Fibroblast of lung (primary cell): ENCODE measurements around the gene IGLON5.

Experiments
- CTCF ChIP-seq, 2 donors: IDR thresholded peaks in 1 of 2; conservative IDR thresholded peaks in 1 of 2; 1 replicate in 1 of 2; 2 replicates in 1 of 2; pipeline ENCODE4 v1.5.1; 2011 to 2012; ENCODE audit warnings: low read length in 2 of 2, control low read depth in 1 of 2, inconsistent platforms in 1 of 2, low read depth in 1 of 2, mild to moderate bottlenecking in 1 of 2
- EZH2 ChIP-seq: IDR thresholded peaks from 2 replicates; pipeline ENCODE4 v1.5.1; 2012; ENCODE audit warnings: low read length, control low read depth, mild to moderate bottlenecking; ENCODE audit errors: missing control alignments

- TF ChIP-seq CTCF (conservative IDR thresholded peaks at IDR 0.05 in 1 of 2, IDR thresholded peaks at IDR 0.05 in 1 of 2; ENCODE audit: low read depth in 1 of 2, low read length in 2 of 2): no peak
- TF ChIP-seq EZH2: no peak
These were observed 17.1 kb upstream of the IGLON5 start for GRCh38 chr19:51294211-51294976.
